HG03354 (cell line): ENCODE measurements around the gene TRAPPC10.

Experiments used
- ATAC-seq: cut with Tn5 transposase; IDR thresholded peaks from one replicate; pipeline ENCODE4 v1.9.1; 2021; ENCODE audit warnings: mild to moderate bottlenecking; ENCODE audit not compliant: unreplicated experiment, poor library complexity, severe bottlenecking

Gene TRAPPC10, protein sequence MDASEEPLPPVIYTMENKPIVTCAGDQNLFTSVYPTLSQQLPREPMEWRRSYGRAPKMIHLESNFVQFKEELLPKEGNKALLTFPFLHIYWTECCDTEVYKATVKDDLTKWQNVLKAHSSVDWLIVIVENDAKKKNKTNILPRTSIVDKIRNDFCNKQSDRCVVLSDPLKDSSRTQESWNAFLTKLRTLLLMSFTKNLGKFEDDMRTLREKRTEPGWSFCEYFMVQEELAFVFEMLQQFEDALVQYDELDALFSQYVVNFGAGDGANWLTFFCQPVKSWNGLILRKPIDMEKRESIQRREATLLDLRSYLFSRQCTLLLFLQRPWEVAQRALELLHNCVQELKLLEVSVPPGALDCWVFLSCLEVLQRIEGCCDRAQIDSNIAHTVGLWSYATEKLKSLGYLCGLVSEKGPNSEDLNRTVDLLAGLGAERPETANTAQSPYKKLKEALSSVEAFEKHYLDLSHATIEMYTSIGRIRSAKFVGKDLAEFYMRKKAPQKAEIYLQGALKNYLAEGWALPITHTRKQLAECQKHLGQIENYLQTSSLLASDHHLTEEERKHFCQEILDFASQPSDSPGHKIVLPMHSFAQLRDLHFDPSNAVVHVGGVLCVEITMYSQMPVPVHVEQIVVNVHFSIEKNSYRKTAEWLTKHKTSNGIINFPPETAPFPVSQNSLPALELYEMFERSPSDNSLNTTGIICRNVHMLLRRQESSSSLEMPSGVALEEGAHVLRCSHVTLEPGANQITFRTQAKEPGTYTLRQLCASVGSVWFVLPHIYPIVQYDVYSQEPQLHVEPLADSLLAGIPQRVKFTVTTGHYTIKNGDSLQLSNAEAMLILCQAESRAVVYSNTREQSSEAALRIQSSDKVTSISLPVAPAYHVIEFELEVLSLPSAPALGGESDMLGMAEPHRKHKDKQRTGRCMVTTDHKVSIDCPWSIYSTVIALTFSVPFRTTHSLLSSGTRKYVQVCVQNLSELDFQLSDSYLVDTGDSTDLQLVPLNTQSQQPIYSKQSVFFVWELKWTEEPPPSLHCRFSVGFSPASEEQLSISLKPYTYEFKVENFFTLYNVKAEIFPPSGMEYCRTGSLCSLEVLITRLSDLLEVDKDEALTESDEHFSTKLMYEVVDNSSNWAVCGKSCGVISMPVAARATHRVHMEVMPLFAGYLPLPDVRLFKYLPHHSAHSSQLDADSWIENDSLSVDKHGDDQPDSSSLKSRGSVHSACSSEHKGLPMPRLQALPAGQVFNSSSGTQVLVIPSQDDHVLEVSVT

DNA sequence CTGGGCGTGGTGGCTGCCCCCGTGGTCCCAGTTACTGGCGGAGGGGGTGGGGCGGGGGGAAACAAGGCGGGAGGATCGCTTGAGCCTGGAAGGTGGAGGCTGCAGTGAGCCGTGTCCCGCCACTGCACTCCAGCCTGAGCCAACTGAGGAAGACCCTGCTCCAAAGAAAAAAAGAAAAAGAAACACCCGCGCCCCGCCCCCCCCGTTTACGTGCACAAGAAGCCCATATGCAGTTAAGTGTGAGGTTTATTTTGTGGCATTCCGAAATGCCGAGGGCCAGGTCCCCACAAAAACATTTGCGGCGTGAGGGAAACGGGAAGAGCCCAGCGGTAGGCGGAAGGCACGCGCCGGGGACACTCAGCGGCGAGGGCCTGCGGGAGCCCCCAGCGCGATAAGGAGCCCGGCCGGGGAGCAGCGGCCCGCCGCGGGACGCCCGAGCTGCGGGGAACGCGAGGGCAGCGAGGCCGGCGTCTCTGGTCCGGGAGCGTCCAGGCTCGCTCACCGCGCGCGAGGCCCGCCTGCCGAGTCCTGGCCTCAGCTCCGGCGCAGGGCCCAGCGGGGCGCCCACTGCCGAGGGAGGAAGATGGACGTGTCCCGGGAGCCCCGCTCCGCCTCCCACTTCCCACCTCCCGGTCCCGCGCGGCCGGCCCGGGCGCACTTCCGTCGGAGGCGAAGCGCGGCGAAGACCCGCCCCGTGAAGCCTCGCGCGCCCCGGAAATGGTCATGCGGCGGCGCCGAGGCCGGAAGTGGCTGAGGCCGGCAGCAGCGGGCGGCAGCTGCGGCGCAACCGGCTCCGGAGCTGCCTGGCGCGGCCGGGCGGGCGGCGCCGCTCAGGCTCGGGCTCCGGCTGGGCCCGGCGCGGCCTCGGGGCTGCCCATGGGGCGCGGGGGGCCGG, at the start of gene TRAPPC10:
TSS of gene TRAPPC10 (plus strand) at position 731 of the 895 bp plus-strand sequence. CDS start 185 bp downstream, outside the sequence.
- peak; percentile 79 for ATAC-seq

DNA sequence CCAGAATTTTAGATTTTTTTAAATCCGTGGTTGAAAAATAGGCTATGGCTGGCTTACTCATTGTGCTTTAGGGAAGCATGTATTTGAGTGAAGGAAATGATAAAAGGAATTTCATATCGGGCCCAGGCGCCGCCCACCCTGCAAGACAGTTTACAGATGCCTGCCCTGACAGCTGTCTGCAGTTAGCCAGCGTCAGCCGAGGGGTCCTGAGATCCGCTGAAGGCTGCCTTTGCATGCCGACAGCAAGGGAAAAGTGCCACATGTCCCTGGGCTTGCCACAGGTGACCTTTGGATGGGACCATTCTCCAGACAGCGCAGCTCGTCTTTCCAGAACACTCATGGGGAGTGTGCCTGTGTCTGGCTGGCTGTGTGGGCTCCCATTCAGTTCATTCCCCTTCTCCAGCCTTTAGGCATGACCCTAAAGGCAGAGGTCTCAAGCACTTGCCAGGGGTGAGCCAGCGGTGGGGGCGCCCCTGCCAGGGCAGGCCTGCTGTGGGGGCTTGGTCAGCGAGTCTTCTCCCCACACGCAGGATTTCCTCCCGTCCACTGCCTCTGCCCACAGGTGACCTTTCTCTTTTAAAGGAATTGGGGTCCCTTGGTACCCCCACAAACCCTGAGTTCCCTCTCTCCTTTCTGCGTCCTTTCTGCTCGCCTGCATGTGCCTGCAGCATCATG, 46.1 kb upstream of the TRAPPC10 start:
- no peak for ATAC-seq

DNA sequence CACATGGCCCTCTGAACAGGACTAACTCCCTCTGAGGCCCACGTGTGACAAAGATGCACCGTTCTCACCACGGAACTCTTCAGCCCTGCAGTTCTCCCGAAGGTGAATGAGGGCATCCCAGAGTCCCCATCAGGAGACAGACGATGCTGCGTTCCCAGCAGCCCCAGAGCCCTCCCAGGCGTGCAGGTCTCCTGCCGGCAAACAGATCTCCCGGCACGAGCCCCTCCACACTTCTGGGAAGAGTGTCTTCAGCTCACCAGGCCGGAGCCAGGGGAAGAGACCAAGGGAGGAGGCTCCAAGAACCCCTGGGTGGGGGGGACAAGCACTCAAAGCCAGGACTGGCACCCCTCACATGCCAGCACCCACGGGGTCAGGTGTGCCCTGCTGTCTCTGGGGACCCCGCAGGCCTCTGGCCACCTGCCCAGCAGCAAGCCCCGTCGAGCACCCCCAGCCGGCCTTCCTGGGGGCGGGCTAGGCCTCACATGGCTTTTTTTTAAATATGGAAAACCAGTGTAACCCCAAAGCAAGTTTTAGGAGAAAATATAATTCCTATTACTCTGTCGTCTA, 45.1 kb upstream of the TRAPPC10 start:
- no peak for ATAC-seq

DNA sequence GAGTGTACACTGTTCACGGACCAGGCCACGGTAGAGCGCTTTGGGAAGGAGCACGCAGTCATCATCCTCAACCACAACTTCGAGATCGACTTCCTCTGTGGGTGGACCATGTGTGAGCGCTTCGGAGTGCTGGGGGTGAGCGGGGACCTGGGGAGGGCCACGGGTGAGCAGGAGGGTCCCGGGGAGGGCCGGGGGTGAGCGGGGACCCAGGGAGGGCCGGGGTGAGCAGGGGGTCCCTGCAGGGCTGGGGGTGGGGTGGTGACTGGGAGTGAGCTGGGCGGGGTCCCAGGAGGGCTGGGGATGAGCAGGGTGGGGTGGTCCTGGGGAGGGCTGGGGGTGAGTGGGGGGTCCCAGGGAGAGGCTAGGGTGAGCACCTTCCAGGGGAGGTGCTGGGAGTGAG, 44.1 kb upstream of the TRAPPC10 start:
- no peak for ATAC-seq

DNA sequence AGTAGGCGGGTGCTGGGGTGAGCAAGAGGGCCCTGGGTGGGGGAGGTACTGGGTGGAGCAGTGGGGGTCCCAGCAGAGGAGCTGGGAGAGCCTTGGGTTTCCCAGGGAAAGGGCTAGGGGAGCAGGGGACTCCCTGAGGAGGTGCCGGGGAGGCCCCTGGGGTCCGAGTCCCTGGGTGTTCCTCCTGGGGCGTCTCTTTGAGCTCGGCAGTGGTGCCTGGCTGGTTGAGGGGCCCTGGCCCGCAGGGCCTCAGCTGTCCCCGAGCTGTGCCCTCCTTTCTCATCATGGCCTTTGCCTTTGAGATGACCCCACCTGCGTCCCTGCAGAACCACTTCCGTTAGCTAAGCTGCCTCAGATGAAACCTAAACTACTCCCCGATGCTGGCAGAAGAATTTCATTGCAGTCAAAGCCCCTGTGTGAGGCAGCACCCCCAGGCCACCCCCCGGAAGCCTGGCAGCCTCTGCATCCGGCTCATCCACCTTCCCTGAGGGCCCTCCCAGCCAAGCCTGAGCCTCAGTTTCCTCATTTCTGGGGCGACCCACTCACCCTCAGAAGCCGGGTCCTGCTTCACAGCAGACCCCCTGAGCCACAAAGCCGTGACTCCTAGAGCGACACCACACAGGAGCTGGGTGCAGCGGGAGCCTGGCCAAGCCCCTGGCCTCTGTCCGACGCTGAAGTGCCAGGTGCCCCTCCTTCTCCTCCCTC, 43.5 kb upstream of the TRAPPC10 start:
- ATAC-seq, result no peak

DNA sequence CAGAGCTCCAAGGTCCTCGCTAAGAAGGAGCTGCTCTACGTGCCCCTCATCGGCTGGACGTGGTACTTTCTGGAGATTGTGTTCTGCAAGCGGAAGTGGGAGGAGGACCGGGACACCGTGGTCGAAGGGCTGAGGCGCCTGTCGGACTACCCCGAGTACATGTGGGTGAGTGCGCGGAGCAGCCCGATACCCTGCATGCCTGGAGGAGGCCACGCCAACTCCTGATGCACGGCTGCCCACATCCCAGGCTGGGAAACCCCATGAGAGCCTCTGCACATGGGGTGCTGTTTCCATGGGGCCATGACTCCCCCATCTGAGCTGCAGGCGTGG, 43.0 kb upstream of the TRAPPC10 start:
- no peak for ATAC-seq

DNA sequence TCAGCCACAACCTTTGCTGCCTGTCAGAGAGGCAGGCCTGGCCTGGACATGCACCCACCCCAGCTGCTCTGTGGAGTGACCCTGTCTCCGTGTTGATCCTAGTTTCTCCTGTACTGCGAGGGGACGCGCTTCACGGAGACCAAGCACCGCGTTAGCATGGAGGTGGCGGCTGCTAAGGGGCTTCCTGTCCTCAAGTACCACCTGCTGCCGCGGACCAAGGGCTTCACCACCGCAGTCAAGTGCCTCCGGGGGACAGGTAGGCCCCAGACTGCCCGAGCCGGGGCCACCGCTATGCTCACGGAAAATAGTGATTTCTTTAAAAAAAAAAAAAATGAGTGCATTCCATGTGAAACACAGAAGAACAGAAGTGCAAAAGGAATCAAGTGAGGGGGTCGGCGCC, 41.6 kb upstream of the TRAPPC10 start:
- no peak for ATAC-seq

DNA sequence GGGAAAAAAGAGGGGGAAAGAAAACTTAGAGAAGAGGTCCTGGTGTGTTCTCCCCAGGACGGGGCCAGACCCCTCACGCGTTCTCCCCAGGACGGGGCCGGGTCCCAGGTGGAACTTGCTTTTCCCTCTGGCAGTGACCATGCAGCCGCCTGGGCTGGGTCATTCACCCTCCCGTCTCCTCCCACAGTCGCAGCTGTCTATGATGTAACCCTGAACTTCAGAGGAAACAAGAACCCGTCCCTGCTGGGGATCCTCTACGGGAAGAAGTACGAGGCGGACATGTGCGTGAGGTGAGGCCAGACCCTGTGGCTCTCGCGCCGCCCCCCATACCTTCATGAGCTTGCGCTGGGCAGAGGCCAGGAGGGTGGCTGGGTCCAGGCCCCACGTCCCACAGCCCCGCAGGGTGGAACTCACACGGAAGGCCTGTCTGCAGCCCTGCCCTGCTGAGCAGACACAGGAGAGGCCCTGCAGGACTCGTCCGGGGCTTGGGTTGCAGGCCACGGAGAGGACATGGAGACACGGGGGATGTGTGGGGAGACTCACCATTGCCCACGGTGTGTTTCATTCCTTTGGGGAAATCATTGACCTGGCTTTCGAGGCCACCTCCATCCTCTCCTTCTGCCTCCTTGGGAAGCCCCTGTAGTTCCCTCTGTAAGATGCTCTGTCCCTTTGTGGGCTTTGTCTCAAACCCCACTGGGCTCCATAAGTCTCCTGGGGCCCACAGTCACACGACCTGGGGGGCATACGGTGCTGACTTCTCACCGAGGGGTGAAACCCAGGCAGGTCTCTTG, 40.7 kb upstream of the TRAPPC10 start:
- no peak for ATAC-seq

DNA sequence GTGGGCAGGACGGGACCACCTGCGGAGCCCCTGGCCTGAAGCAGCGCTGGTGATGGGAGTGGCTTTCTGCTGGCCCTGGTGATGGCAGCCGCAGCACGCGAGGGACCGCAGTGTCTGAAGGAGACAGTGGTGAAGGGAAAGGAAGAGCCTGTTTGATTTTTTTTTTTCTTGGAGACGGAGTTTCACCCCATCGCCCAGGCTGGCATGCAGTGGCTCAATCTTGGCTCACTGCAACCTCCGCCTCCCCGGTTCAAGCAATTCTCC, 40.2 kb upstream of the TRAPPC10 start:
- ATAC-seq, result no peak

DNA sequence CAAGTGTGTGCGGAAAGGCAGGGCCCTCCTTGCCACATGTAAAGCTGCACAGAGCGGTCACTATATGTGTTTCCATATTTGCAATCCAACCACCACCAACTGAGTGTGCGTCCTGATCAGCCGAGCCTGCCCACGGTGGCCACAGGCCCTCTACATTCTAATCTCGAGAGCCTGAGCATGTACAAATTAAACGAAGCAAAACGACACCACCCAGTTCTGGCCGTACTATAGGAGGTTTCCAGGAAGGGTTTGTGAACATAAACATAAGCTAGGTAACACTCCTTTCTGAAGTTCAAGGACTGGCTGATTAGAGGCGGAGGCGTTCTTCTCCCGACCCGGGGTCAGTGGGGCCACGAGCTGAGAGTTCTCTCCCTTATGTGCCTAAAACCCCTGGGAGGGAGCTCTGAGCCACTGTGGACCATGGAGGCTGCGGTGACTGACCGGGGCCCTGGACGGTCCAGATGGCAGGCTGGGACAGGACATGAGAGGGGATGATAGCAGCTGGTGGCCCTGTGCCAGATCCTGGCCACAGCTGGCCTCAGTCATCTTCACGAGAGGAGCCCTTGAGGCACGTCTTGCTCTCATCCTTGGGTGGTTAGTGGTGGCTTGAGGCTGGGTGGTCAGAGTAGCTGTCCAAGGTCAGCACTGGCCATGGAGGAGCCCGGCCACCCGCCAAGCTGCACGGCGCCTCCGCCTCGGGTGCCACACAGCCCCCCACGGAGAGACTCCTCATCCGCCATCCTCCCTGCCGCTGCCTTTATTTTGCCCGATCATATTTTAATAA, 39.1 kb upstream of the TRAPPC10 start:
- ATAC-seq, result no peak

DNA sequence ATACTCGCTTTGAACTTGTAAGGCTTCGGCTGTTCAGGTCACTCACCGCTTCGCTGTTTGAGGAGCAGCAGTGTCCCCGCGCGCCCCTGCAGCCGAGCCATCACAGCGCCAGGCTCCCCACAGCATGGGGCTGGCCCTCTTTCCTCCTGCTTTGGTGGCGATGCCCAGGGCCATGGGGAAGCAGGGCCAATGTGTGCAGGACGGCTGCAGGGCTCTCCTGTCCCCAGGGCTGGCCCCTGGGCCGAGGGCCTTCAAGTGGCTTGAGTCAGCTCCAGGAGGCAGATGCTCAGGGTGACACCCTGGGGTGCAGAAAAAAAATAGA, 38.5 kb upstream of the TRAPPC10 start:
- ATAC-seq, result no peak

DNA sequence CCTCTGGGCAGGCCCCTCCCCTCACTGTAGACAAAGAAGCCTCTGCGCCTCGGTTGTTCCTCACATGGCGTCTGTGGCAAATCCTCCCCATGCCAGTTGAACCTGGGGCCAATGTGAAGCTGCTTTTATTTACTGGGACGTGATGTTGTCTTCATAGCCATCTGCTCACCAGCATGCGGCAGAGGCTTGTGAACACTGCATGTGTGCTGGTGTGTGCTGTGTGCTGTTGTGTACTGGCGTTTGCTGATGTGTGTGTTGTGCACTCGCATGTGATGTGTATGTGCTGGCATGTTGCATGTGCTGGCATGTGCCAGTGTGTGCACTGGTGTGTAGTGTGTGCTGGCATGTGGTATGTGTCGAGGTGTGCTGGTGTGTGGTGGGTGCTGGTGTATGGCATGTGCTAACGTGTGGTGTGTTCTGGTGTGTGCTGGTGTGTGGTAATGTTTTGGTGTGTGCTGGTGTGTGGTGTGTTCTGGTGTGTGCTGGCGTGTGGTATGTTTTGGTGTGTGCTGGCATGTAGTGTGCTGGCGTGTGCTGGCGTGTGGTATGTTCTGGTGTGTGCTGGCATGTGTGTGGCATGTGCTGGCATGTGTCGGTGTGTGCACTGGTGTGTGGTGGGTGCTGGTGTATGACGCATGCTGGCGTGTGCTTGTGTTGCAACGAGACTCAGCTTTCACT, 37.2 kb upstream of the TRAPPC10 start:
- ATAC-seq, result no peak

DNA sequence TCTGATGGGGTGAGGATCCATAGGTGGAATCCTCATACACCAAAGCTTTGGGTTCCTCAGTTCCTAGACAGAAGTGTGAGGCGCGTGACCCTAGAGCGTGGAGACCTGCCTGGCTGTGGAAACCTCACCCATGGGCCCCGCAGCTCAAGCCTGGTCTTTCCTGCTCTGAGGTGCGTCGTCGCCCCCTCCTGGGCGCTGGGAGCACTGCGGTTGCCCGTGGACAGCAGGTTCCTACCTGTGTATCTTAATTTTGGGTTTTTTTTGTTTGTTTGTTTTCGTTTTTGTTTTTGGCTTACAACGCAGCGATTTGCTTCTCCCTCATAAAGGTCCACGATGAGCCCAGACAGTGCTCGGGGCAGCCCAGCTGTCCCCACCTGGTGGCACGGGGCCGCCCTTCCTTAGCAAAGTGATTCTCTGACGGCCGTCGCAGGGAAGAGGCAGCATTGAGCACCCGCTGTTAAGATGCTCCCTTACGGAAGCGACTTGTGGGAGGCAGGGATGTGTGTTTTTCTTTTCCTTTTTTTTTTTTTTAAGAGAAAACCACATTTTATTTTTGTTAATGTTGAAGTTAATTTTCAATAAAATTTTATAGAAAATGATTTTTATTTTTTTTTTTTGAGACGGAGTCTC, 36.5 kb upstream of the TRAPPC10 start:
- ATAC-seq, result no peak

DNA sequence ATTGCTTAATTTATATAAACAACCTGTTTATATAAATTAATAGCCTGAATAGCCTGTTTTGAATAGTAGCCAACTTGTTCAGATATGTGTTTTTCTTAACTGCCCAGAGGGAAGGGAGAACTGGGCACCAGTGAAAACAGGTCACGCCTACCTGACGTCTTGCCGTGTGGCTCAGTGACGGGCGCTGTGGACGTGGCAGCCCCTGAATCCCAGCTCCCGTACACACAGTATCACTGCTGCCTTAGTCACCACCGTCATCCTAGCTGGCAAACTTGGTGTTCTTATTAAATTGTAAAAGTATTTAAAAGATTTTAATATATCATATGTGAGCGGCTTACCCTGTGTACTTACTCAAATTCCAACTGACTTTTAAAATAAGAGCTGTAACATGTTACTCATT, 35.4 kb upstream of the TRAPPC10 start:
- no peak for ATAC-seq

DNA sequence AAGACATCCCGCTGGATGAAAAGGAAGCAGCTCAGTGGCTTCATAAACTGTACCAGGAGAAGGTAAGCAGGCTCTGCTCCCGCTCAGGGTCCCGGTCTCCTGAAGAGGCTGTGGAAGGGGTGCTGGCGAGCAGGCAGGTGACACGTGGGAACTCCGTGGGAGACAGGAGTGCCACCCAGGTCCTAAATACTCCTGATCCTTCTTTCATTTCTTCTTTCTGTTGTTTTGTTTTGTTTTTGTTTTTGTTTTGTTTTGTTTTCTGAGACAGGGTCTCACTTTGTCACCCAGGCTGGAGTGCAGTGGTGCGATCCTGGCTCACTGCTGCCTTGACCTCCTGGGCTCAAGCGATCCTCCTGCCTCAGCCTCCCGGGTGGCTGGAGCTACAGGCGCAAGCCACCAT, 34.0 kb upstream of the TRAPPC10 start:
- ATAC-seq, result no peak

DNA sequence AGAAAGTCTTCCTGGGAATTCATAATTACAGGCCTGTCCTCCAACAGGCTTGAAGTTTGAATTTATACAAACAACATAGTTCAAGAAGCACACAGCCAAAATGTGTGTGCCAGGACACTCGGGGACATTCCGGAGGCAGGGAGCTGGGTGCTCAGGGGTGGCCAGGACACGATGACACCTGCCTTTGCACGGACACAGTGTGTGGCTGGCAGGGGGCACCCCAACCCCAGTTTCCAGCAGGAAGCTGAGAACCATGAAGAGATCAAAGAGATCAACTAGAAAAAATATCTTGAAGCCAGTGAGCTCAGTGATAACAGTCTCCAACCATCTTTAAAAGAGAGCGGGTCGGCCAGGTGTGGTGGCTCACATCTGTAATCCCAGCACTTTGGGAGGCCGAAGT, 32.5 kb upstream of the TRAPPC10 start:
- ATAC-seq, result no peak
